ENCODE results near the gene GAL3ST3. TPM values are rescaled to one million over a fixed set of nuclear protein-coding genes. Genes with fewer than 3 reads are reported as not detected.
A peak's percentile ranks its signal among the peaks of the same experiment; 100 is the strongest.

Gene GAL3ST3
- total RNA-seq, 4 donors from 2014 or later = not detected

GRCh38 chr11:66056501-66056900 lies 7.5 kb upstream of the GAL3ST3 start:
- no peak overlapping the region for H3K4me3 ChIP-seq (ENCODE audit: low read depth, poor library complexity, severe bottlenecking)
- whole genome bisulfite sequencing, 2 donors = 41 to 51% methylated on average over 7 of the region's 7 CpGs
- DNase-seq (ENCODE audit: low spot score in 2 of 2) = no peak
- intact Hi-C loops (cut with DNase I; ENCODE audit: low total_unique reads) = no loop called here
- TF ChIP-seq POLR2A (IDR thresholded peaks at IDR 0.05) = no peak
- TF ChIP-seq CTCF (IDR thresholded peaks at IDR 0.05) = no peak

- 93 to 95% methylated on average over 7 of the region's 7 CpGs for WGBS, 2 donors
- no peak for TF ChIP-seq CTCF (IDR thresholded peaks at IDR 0.05)
- TF ChIP-seq POLR2A (IDR thresholded peaks at IDR 0.05) = no peak
- intact Hi-C loops (cut with DNase I; ENCODE audit: low total_unique reads) = no loop called here
- DNase-seq (ENCODE audit: low spot score in 2 of 2) = no peak
- no peak overlapping the region for H3K4me3 ChIP-seq (ENCODE audit: low read depth, poor library complexity, severe bottlenecking)
These were observed 6.1 kb upstream of the GAL3ST3 start for GRCh38 chr11:66055021-66055420.

- peak overlapping the region; percentile 74 for H3K4me3 ChIP-seq (ENCODE audit: low read depth, poor library complexity, severe bottlenecking)
- DNase-seq (ENCODE audit: low spot score in 2 of 2) = no peak
- 0 to 2% methylated on average over 17 of the region's 17 CpGs for WGBS, 2 donors
- intact Hi-C loops (cut with DNase I; ENCODE audit: low total_unique reads) = no loop called here
- TF ChIP-seq POLR2A (IDR thresholded peaks at IDR 0.05) = no peak
- TF ChIP-seq CTCF (IDR thresholded peaks at IDR 0.05) = no peak
These were observed 3.7 kb upstream of the GAL3ST3 start for GRCh38 chr11:66052664-66052982.

DNA sequence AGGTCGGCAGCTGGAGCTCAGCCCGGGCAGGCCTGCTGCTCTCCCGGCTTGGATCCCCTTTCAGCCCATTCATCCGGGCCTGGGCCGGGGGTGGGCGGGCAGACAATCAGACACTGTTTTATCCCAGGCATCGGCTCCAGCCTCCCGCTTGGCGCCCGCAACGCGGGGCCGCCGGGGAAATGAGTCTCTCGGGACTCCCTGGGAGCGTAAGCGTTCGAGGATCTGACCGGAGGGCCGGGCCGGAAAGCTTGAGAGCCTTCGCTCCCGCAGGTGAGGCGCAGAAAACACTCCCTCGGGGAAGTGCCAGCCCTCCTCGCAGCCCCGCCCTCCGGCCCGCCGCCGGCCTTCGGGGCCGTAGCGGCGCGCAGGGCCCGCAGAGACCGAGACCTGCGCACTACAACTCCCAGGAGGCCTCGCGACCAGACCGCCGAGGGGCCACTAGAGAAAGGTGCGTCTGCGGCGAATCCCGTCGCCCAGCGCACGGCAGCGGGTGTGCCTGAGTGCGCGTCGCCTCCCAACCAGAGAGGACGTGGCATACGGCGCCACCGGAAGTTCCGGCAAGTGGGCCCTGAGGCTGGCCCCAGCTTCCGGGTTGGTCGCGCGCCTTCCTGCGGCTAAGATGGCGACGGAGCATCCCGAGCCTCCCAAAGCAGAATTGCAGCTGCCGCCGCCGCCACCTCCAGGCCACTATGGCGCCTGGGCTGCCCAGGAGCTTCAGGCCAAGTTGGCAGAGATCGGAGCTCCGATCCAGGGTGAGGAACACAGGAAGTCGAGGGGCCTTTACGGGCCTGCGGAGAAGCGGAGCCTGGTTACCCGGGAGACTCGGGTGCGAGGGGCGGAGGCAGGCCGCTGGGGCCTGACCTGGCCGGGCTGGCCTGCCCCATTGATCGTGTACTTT lies 3.1 kb upstream of the GAL3ST3 start, which contains the start of gene SF3B2:
Gene SF3B2 (plus strand): TSS at position 599 of the 898 bp plus-strand sequence. CDS start 21 bp downstream, at position 620.
- peak; percentile 96 to 99 for DNase-seq (ENCODE audit: low spot score in 2 of 2)
- 0 to 1% methylated on average over 25 to 42 of the region's 84 CpGs for WGBS, 2 donors
- H3K4me3 ChIP-seq (ENCODE audit: low read depth, poor library complexity, severe bottlenecking) = peak within 1 kb of the TSS; percentile 74
- no peak for TF ChIP-seq POLR2A (IDR thresholded peaks at IDR 0.05)
- TF ChIP-seq CTCF (IDR thresholded peaks at IDR 0.05) = no peak
- intact Hi-C loops (cut with DNase I; ENCODE audit: low total_unique reads) = no loop called here

DNA sequence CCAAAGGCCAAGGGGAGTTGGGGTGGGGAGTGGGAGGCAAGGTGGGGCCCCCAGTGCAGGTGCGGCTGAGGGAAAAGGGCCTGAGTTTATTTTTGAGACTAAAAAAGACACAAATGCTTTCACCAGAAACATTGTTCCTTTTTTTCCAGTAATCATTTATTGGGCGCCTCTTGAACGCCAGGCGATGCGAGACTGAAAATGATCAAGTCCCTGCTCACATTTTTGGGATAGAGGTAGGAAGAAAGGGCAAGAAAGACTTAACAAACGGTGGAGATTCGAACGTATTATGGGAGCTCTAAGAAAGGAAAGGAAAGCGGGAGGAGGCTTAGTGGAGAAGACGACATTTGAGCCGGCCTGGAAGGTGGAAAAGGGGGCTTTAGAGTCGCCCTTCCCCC lies 2.4 kb upstream of the GAL3ST3 start:
- no peak for TF ChIP-seq CTCF (IDR thresholded peaks at IDR 0.05)
- no peak for TF ChIP-seq POLR2A (IDR thresholded peaks at IDR 0.05)
- WGBS, 2 donors = 22 to 23% methylated on average over 12 of the region's 12 CpGs
- intact Hi-C loops (cut with DNase I; ENCODE audit: low total_unique reads) = no loop called here

More for the DNA sequence above, 2.4 kb upstream of the GAL3ST3 start:
- H3K4me3 ChIP-seq (ENCODE audit: low read depth, poor library complexity, severe bottlenecking) = peak overlapping the region; percentile 74
- no peak for DNase-seq (ENCODE audit: low spot score in 2 of 2)
